Measurements from ENCODE around the gene LIPC. TPM values are rescaled to one million over a fixed set of nuclear protein-coding genes. Genes with fewer than 3 reads are reported as not detected.

The LIPC gene
- polyA plus RNA-seq, 1 donor (not counting 4 experiments of a cell fraction or from before 2014, with no cell fraction given) = not detected

DNA sequence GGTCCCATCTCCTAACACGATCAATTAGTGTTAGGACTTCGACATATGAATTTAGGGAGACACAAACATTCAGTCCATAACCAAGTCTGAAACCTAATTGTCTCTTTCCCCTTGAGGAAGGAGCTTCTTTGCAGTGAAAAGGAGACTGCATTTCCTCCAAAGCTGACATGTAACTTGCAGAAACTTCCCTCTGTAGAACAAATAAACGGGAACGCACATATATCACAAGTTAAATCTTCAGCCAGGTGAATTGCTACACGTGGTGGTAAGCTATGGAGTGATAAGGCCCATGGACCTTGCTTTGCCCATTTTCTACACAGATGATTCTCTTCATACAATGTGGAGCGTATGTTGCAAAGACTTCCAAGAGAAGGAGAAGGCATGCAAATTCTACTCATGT is 47.1 kb upstream of the LIPC start:
- Histone ChIP-seq H3K4me3 (ENCODE audit: control insufficient read depth in 2 of 3, extremely low read depth in 1 of 3, insufficient read depth in 2 of 3, low read depth in 1 of 3, low read length in 3 of 3) (no peak overlapping the region), H3K4me2 (ENCODE audit: control insufficient read depth, extremely low read depth, insufficient read depth, low read depth, low read length) (no peak overlapping the region), H3K9me1 (ENCODE audit: control insufficient read depth, extremely low read depth, insufficient read depth, low read length) (no peaks in the 10 kb centered on the region), H3K36me3 (ENCODE audit: control insufficient read depth in 2 of 2, extremely low read depth in 1 of 2, insufficient read depth in 2 of 2, low read length in 2 of 2) (no peaks in the 10 kb centered on the region), H3K79me2 (ENCODE audit: control insufficient read depth, insufficient read depth, low read length) (no peaks in the 10 kb centered on the region), H3K9me3 (ENCODE audit: control insufficient read depth, low read depth, low read length) (no peaks in the 10 kb centered on the region), H3K27me3 (ENCODE audit: control insufficient read depth, extremely low read depth, insufficient read depth, low read length) (no peaks in the 10 kb centered on the region), H3K27ac (ENCODE audit: control insufficient read depth, insufficient read depth, low read length) (no peak overlapping the region), H2AFZ (ENCODE audit: control insufficient read depth, low read length) (no peak overlapping the region), H3K4me1 (ENCODE audit: control insufficient read depth, extremely low read depth, insufficient read depth, low read length) (no peaks in the 10 kb centered on the region), H4K20me1 (ENCODE audit: control insufficient read depth, extremely low read depth, insufficient read depth, low read length) (no peaks in the 10 kb centered on the region), H3K9ac (ENCODE audit: control insufficient read depth, extremely low read depth, insufficient read depth, low read length) (no peak overlapping the region)
- DNase-seq (ENCODE audit: low read depth, low spot score) (no peak), FAIRE-seq (no peak)
- no peak for TF ChIP-seq CTCF (optimal IDR thresholded peaks at IDR 0.05 in 1 of 3, IDR thresholded peaks at IDR 0.05 in 1 of 3, conservative IDR thresholded peaks at IDR 0.05 in 1 of 3; ENCODE audit: extremely low read depth in 1 of 3, insufficient read depth in 2 of 3, low read length in 3 of 3)
- TF ChIP-seq EZH2 (IDR thresholded peaks at IDR 0.05; ENCODE audit: low read length) = no peak
- dilution Hi-C loops (cut with MboI; ENCODE audit: extremely low pct_ligation_motif_present, low sequenced_read_pairs) = no loop called here

- dilution Hi-C loops (cut with MboI; ENCODE audit: extremely low pct_ligation_motif_present, low sequenced_read_pairs) = no loop called here
- Histone ChIP-seq H3K9ac (ENCODE audit: control insufficient read depth, extremely low read depth, insufficient read depth, low read length) (no peak overlapping the region), H3K79me2 (ENCODE audit: control insufficient read depth, insufficient read depth, low read length) (no peaks in the 10 kb centered on the region), H3K27me3 (ENCODE audit: control insufficient read depth, extremely low read depth, insufficient read depth, low read length) (no peaks in the 10 kb centered on the region), H3K36me3 (ENCODE audit: control insufficient read depth in 2 of 2, extremely low read depth in 1 of 2, insufficient read depth in 2 of 2, low read length in 2 of 2) (no peaks in the 10 kb centered on the region), H4K20me1 (ENCODE audit: control insufficient read depth, extremely low read depth, insufficient read depth, low read length) (no peaks in the 10 kb centered on the region), H3K4me1 (ENCODE audit: control insufficient read depth, extremely low read depth, insufficient read depth, low read length) (no peaks in the 10 kb centered on the region), H3K27ac (ENCODE audit: control insufficient read depth, insufficient read depth, low read length) (no peak overlapping the region), H3K4me2 (ENCODE audit: control insufficient read depth, extremely low read depth, insufficient read depth, low read depth, low read length) (no peak overlapping the region), H2AFZ (ENCODE audit: control insufficient read depth, low read length) (no peak overlapping the region), H3K9me1 (ENCODE audit: control insufficient read depth, extremely low read depth, insufficient read depth, low read length) (no peaks in the 10 kb centered on the region), H3K4me3 (ENCODE audit: control insufficient read depth in 2 of 3, extremely low read depth in 1 of 3, insufficient read depth in 2 of 3, low read depth in 1 of 3, low read length in 3 of 3) (no peak overlapping the region), H3K9me3 (ENCODE audit: control insufficient read depth, low read depth, low read length) (no peaks in the 10 kb centered on the region)
- FAIRE-seq (no peak), DNase-seq (ENCODE audit: low read depth, low spot score) (no peak)
- no peak for TF ChIP-seq EZH2 (IDR thresholded peaks at IDR 0.05; ENCODE audit: low read length)
- no peak for TF ChIP-seq CTCF (optimal IDR thresholded peaks at IDR 0.05 in 1 of 3, IDR thresholded peaks at IDR 0.05 in 1 of 3, conservative IDR thresholded peaks at IDR 0.05 in 1 of 3; ENCODE audit: extremely low read depth in 1 of 3, insufficient read depth in 2 of 3, low read length in 3 of 3)
Measured at GRCh38 chr15:58386081-58386480, 45.7 kb upstream of the LIPC start.
